ENCODE data around the gene AFG1L.

DNA sequence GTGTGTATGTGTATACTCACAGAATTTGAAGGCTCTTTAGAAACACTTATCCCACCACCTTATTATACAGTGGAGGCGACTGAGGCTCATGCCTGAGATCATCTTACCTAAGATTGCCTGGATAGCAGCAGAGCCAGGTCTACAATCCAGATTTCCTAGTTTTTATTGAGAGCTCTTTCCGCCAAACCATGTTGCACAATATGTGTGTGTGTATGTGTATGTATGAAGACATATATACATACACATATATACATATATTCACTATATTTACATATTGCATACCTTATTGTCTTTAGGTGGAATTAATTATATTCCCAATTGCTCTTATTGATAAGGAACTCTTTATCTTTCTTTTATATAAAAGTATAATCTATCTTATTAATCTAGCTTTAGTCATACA lies 130.6 kb downstream of the AFG1L start:
- no peak for TF ChIP-seq EZH2phosphoT487 (IDR thresholded peaks at IDR 0.05; ENCODE audit: low read depth, severe bottlenecking, unreplicated experiment)
- TF ChIP-seq, protein P1, sequence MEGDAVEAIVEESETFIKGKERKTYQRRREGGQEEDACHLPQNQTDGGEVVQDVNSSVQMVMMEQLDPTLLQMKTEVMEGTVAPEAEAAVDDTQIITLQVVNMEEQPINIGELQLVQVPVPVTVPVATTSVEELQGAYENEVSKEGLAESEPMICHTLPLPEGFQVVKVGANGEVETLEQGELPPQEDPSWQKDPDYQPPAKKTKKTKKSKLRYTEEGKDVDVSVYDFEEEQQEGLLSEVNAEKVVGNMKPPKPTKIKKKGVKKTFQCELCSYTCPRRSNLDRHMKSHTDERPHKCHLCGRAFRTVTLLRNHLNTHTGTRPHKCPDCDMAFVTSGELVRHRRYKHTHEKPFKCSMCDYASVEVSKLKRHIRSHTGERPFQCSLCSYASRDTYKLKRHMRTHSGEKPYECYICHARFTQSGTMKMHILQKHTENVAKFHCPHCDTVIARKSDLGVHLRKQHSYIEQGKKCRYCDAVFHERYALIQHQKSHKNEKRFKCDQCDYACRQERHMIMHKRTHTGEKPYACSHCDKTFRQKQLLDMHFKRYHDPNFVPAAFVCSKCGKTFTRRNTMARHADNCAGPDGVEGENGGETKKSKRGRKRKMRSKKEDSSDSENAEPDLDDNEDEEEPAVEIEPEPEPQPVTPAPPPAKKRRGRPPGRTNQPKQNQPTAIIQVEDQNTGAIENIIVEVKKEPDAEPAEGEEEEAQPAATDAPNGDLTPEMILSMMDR (IDR thresholded peaks at IDR 0.05; ENCODE audit: poor library complexity), result no peak
